NB4 (cell line): ENCODE results near the gene CASTOR1.

Experiments
- MYC ChIP-seq: IDR thresholded peaks from 2 replicates; pipeline ENCODE4 v1.6.1; 2011; ENCODE audit warnings: low read depth, low read length
- POLR2A ChIP-seq: IDR thresholded peaks from 2 replicates; pipeline ENCODE4 v1.6.1; 2011; ENCODE audit warnings: mild to moderate bottlenecking; ENCODE audit not compliant: insufficient read length; ENCODE audit errors: extremely low read depth
- TF ChIP-seq, protein P1 (sequence below): IDR thresholded peaks from one replicate; pipeline ENCODE4 v1.5.1; 2012; ENCODE audit warnings: low read depth, low read length
- TF ChIP-seq, protein P2 (sequence below): IDR thresholded peaks from 2 replicates; pipeline ENCODE4 v1.6.1; 2011; ENCODE audit warnings: low read depth, low read length

GRCh38 chr22:30265823-30266444 lies 23.4 kb downstream of the CASTOR1 start:
- peak; percentile 56 for TF ChIP-seq POLR2A
- TF ChIP-seq, protein P1, sequence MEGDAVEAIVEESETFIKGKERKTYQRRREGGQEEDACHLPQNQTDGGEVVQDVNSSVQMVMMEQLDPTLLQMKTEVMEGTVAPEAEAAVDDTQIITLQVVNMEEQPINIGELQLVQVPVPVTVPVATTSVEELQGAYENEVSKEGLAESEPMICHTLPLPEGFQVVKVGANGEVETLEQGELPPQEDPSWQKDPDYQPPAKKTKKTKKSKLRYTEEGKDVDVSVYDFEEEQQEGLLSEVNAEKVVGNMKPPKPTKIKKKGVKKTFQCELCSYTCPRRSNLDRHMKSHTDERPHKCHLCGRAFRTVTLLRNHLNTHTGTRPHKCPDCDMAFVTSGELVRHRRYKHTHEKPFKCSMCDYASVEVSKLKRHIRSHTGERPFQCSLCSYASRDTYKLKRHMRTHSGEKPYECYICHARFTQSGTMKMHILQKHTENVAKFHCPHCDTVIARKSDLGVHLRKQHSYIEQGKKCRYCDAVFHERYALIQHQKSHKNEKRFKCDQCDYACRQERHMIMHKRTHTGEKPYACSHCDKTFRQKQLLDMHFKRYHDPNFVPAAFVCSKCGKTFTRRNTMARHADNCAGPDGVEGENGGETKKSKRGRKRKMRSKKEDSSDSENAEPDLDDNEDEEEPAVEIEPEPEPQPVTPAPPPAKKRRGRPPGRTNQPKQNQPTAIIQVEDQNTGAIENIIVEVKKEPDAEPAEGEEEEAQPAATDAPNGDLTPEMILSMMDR = no peak
- TF ChIP-seq, protein P2, sequence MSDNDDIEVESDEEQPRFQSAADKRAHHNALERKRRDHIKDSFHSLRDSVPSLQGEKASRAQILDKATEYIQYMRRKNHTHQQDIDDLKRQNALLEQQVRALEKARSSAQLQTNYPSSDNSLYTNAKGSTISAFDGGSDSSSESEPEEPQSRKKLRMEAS = peak; percentile 96
- TF ChIP-seq MYC = peak; percentile 84
